GM12875 (cell line): Measurements from ENCODE around the gene HEXIM1.

Experiments
- H3K4me3 ChIP-seq: one replicate; pipeline ENCODE4 v1.5.1; 2011; ENCODE audit warnings: low read depth, low read length, control low read depth
- CTCF ChIP-seq: IDR thresholded peaks from 2 replicates; pipeline ENCODE4 v1.5.1; 2011; ENCODE audit warnings: low read depth, mild to moderate bottlenecking, control low read depth, inconsistent platforms, low read length, moderate library complexity, borderline replicate concordance; ENCODE audit not compliant: insufficient read depth

HEXIM1 gene

GRCh38 chr17:45200701-45201100, 52.4 kb downstream of the HEXIM1 start:
- no peak overlapping the region for H3K4me3 ChIP-seq
- TF ChIP-seq CTCF: no peak

GRCh38 chr17:45201457-45201856, 53.2 kb downstream of the HEXIM1 start:
- no peak for TF ChIP-seq CTCF

More at GRCh38 chr17:45201457-45201856, 53.2 kb downstream of the HEXIM1 start:
- H3K4me3 ChIP-seq: no peak overlapping the region
